HepG2 (cell line): ENCODE data around the gene CLIP2. TPM values are rescaled to one million over a fixed set of nuclear protein-coding genes. Genes with fewer than 3 reads are reported as not detected.

Experiments
- HDAC6 ChIP-seq: fragments of 200-600 bp; sonication (generic); IDR thresholded peaks from 2 replicates; pipeline ENCODE4 v1.7.0; 2017; ENCODE audit warnings: mild to moderate bottlenecking, antibody characterized with exemption, low read length, low read depth
- PHF20 ChIP-seq: sonication (generic); formaldehyde crosslinking; IDR thresholded peaks from 2 replicates; pipeline ENCODE4 v1.5.0; 2020; ENCODE audit warnings: mild to moderate bottlenecking, missing genetic modification reagents
- TCF7 ChIP-seq: sonication (generic); IDR thresholded peaks from 2 replicates; pipeline ENCODE4 v1.6.1; 2016; ENCODE audit warnings: antibody characterized with exemption, low read depth
- THRA ChIP-seq: sonication (generic); formaldehyde crosslinking; IDR thresholded peaks from 2 replicates; pipeline ENCODE4 v1.4.0; 2020; ENCODE audit warnings: missing genetic modification reagents, borderline replicate concordance
- YY1 ChIP-seq: IDR thresholded peaks from 2 replicates; pipeline ENCODE4 v1.6.1; 2011; ENCODE audit warnings: low read length, low read depth, moderate library complexity, mild to moderate bottlenecking; ENCODE audit not compliant: insufficient read depth, insufficient replicate concordance
- ZBTB38 ChIP-seq: sonication (generic); formaldehyde crosslinking; IDR thresholded peaks from 2 replicates; pipeline ENCODE4 v1.5.1; 2020; ENCODE audit warnings: mild to moderate bottlenecking, missing genetic modification reagents
- ZFP62 ChIP-seq: sonication (generic); formaldehyde crosslinking; IDR thresholded peaks from 2 replicates; pipeline ENCODE4 v1.4.0; 2020; ENCODE audit warnings: missing genetic modification reagents
- ZNF225 ChIP-seq: sonication (generic); formaldehyde crosslinking; IDR thresholded peaks from 2 replicates; pipeline ENCODE4 v1.4.0; 2020; ENCODE audit warnings: mild to moderate bottlenecking, missing genetic modification reagents
- ZNF331 ChIP-seq: sonication (generic); formaldehyde crosslinking; IDR thresholded peaks from 2 replicates; pipeline ENCODE4 v1.4.0; 2020; ENCODE audit warnings: missing genetic modification reagents
- ZNF724P ChIP-seq: sonication (generic); formaldehyde crosslinking; IDR thresholded peaks from 2 replicates; pipeline ENCODE4 v1.8.0; 2022; ENCODE audit warnings: missing genetic modification reagents, borderline replicate concordance
- ZNF775 ChIP-seq: sonication (generic); formaldehyde crosslinking; IDR thresholded peaks from 2 replicates; pipeline ENCODE4 v1.4.0; 2020; ENCODE audit warnings: missing genetic modification reagents, mild to moderate bottlenecking, moderate library complexity, borderline replicate concordance
- ZNF891 ChIP-seq: sonication (generic); formaldehyde crosslinking; IDR thresholded peaks from 2 replicates; pipeline ENCODE4 v1.5.0; 2020; ENCODE audit warnings: mild to moderate bottlenecking, missing genetic modification reagents
- polyA plus RNA-seq, 8 experiments: library from polyadenylated mRNA; depleted of rRNA in 3 of 8; stranded (reverse) in 7 of 8; unstranded in 1 of 8; fragments of >200 nt; fragmentation: Illumina TruSeq in 4 of 8; extraction: Trizol in 4 of 8; gene quantifications; 2 replicates each; pipeline versions ENCODE4 v1.2.1 to v1.2.3, GENCODE V29; 2011 to 2016; ENCODE audit warnings: low read depth in 4 of 8, missing spikeins in 1 of 8, mixed read lengths in 1 of 8; ENCODE audit not compliant: insufficient read depth in 1 of 8
- total RNA-seq, 5 experiments: library from RNA; depleted of rRNA; stranded (reverse); fragments of >200 nt; fragmentation: Illumina TruSeq; extraction: Trizol; gene quantifications; 2 replicates each; pipeline ENCODE4 v1.2.3, GENCODE V29; 2016; ENCODE audit warnings: low read depth in 1 of 5
- TF ChIP-seq, protein P1 (sequence below): sonication (generic); formaldehyde crosslinking; IDR thresholded peaks from 2 replicates; pipeline ENCODE4 v1.4.0; 2020; ENCODE audit warnings: missing genetic modification reagents
- TF ChIP-seq, protein P2 (sequence below): sonication (generic); formaldehyde crosslinking; IDR thresholded peaks from 2 replicates; pipeline ENCODE4 v1.4.0; 2020; ENCODE audit warnings: missing genetic modification reagents
- TF ChIP-seq, protein P3 (sequence below): sonication (generic); formaldehyde crosslinking; IDR thresholded peaks from 2 replicates; pipeline ENCODE4 v1.4.0; 2020; ENCODE audit warnings: missing genetic modification reagents

The CLIP2 gene
- total and polyA plus RNA-seq, 2 of the 13 experiments (the other 11 are each of a cell fraction or from before 2014, with no cell fraction given) = 6.5 to 17.4 TPM

- TF ChIP-seq, protein P1, sequence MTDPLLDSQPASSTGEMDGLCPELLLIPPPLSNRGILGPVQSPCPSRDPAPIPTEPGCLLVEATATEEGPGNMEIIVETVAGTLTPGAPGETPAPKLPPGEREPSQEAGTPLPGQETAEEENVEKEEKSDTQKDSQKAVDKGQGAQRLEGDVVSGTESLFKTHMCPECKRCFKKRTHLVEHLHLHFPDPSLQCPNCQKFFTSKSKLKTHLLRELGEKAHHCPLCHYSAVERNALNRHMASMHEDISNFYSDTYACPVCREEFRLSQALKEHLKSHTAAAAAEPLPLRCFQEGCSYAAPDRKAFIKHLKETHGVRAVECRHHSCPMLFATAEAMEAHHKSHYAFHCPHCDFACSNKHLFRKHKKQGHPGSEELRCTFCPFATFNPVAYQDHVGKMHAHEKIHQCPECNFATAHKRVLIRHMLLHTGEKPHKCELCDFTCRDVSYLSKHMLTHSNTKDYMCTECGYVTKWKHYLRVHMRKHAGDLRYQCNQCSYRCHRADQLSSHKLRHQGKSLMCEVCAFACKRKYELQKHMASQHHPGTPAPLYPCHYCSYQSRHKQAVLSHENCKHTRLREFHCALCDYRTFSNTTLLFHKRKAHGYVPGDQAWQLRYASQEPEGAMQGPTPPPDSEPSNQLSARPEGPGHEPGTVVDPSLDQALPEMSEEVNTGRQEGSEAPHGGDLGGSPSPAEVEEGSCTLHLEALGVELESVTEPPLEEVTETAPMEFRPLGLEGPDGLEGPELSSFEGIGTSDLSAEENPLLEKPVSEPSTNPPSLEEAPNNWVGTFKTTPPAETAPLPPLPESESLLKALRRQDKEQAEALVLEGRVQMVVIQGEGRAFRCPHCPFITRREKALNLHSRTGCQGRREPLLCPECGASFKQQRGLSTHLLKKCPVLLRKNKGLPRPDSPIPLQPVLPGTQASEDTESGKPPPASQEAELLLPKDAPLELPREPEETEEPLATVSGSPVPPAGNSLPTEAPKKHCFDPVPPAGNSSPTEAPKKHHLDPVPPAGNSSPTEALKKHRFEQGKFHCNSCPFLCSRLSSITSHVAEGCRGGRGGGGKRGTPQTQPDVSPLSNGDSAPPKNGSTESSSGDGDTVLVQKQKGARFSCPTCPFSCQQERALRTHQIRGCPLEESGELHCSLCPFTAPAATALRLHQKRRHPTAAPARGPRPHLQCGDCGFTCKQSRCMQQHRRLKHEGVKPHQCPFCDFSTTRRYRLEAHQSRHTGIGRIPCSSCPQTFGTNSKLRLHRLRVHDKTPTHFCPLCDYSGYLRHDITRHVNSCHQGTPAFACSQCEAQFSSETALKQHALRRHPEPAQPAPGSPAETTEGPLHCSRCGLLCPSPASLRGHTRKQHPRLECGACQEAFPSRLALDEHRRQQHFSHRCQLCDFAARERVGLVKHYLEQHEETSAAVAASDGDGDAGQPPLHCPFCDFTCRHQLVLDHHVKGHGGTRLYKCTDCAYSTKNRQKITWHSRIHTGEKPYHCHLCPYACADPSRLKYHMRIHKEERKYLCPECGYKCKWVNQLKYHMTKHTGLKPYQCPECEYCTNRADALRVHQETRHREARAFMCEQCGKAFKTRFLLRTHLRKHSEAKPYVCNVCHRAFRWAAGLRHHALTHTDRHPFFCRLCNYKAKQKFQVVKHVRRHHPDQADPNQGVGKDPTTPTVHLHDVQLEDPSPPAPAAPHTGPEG (CRISPR knock-in tag) = no peak
- TF ChIP-seq ZFP62 (no peak), PHF20 (CRISPR knock-in tag) (no peak), ZNF225 (CRISPR knock-in tag) (no peak), HDAC6 (no peak), ZNF775 (CRISPR knock-in tag) (no peak), ZNF724P (CRISPR knock-in tag) (0 out of 2 replicates have a peak, but pooled peaks have one; percentile 55), ZNF891 (CRISPR knock-in tag) (no peak), ZNF331 (CRISPR knock-in tag) (no peak), YY1 (no peak), ZBTB38 (CRISPR knock-in tag) (no peak), THRA (CRISPR knock-in tag) (peak; percentile 23; the same call in 1 of the 2 replicates), TCF7 (no peak)
- TF ChIP-seq, protein P2, sequence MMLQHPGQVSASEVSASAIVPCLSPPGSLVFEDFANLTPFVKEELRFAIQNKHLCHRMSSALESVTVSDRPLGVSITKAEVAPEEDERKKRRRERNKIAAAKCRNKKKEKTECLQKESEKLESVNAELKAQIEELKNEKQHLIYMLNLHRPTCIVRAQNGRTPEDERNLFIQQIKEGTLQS (CRISPR knock-in tag) = no peak
- TF ChIP-seq, protein P3, sequence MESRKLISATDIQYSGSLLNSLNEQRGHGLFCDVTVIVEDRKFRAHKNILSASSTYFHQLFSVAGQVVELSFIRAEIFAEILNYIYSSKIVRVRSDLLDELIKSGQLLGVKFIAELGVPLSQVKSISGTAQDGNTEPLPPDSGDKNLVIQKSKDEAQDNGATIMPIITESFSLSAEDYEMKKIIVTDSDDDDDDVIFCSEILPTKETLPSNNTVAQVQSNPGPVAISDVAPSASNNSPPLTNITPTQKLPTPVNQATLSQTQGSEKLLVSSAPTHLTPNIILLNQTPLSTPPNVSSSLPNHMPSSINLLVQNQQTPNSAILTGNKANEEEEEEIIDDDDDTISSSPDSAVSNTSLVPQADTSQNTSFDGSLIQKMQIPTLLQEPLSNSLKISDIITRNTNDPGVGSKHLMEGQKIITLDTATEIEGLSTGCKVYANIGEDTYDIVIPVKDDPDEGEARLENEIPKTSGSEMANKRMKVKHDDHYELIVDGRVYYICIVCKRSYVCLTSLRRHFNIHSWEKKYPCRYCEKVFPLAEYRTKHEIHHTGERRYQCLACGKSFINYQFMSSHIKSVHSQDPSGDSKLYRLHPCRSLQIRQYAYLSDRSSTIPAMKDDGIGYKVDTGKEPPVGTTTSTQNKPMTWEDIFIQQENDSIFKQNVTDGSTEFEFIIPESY (CRISPR knock-in tag) = no peak
Observed at GRCh38 chr7:74449809-74450397, 160.7 kb downstream of the CLIP2 start (continued).
